GM12878 (cell line): Measurements from ENCODE around the gene FOXP4.

Experiments
- CBFB ChIP-seq: IDR thresholded peaks from 2 replicates; pipeline ENCODE4 v1.6.1; 2016; ENCODE audit warnings: antibody characterized with exemption, low read depth
- CTCF ChIP-seq, 3 experiments: IDR thresholded peaks in 2 of 3; conservative IDR thresholded peaks in 1 of 3; 2 replicates each; pipeline ENCODE4 v1.5.1; 2011; ENCODE audit warnings: low read depth in 3 of 3, low read length in 3 of 3, mild to moderate bottlenecking in 3 of 3, control low read depth in 2 of 3, moderate library complexity in 2 of 3, inconsistent platforms in 1 of 3, mixed read lengths in 1 of 3; ENCODE audit not compliant: control insufficient read depth in 2 of 3, insufficient read depth in 1 of 3; ENCODE audit errors: extremely low read depth in 1 of 3
- EP300 ChIP-seq, 2 experiments: fragments of 150-350 bp in 1 of 2; IDR thresholded peaks; 2 replicates each; pipeline ENCODE4 v1.6.1; 2011 to 2012; ENCODE audit warnings: low read depth in 2 of 2, low read length in 2 of 2, borderline replicate concordance in 1 of 2, improper control_type of control experiment in 1 of 2, inconsistent platforms in 1 of 2; ENCODE audit not compliant: control insufficient read depth in 1 of 2
- ETV6 ChIP-seq, 2 experiments: fragments of 450-650 bp in 1 of 2; IDR thresholded peaks in 1 of 2; conservative IDR thresholded peaks in 1 of 2; 2 replicates each; pipeline ENCODE4 v1.6.1; 2014; ENCODE audit warnings: antibody characterized with exemption in 1 of 2, borderline replicate concordance in 1 of 2, low read depth in 1 of 2, mild to moderate bottlenecking in 1 of 2, moderate library complexity in 1 of 2
- EZH2 ChIP-seq: IDR thresholded peaks from 2 replicates; pipeline ENCODE4 v1.6.1; 2012; ENCODE audit warnings: low read depth, mild to moderate bottlenecking, control low read depth, inconsistent platforms, low read length, borderline replicate concordance; ENCODE audit not compliant: control insufficient read depth
- HDGF ChIP-seq: fragments of 450-650 bp; IDR thresholded peaks from 2 replicates; pipeline ENCODE4 v1.6.1; 2016; ENCODE audit warnings: antibody characterized with exemption
- SIN3A ChIP-seq: IDR thresholded peaks from 2 replicates; pipeline ENCODE4 v1.6.1; 2012; ENCODE audit warnings: low read depth, low read length, improper control_type of control experiment
- SUZ12 ChIP-seq: fragments of 200-600 bp; sonication (generic); IDR thresholded peaks from one replicate; pipeline ENCODE4 v1.6.1; 2018; ENCODE audit warnings: antibody characterized with exemption, mild to moderate bottlenecking; ENCODE audit not compliant: unreplicated experiment
- TF ChIP-seq, protein P1 (sequence below): IDR thresholded peaks from 2 replicates; pipeline ENCODE4 v1.6.1; 2011; ENCODE audit warnings: borderline replicate concordance, low read depth, mild to moderate bottlenecking, moderate library complexity, low read length; ENCODE audit not compliant: insufficient read depth, poor library complexity, severe bottlenecking
- TF ChIP-seq, protein P2 (sequence below): IDR thresholded peaks from 2 replicates; pipeline ENCODE4 v1.6.1; 2012; ENCODE audit warnings: low read depth, low read length, improper control_type of control experiment

DNA sequence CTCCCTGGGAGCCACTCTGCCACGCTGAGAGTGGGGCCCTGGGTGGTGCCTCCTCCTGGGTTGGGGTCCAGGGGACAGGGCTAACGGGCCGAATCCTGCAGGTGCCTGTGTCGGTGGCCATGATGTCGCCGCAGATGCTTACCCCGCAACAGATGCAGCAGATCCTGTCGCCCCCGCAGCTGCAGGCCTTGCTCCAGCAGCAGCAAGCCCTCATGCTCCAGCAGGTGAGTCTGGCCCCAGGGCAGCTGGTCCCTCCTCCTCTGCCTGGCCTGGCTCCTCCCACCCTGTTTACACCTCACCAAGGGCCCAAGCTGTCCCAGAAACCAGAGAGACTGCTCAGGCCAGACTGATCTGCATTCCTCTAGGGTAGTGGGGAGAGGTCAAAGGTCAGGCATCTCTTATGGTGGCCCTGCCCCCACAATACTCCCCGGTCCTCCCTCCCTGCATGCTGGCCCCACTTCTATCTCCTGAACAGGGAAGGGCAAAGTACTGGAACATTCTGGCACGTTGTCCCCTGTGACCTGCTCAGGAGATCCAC, 38.6 kb downstream of the FOXP4 start:
- no peak for TF ChIP-seq EZH2
- TF ChIP-seq, protein P1, sequence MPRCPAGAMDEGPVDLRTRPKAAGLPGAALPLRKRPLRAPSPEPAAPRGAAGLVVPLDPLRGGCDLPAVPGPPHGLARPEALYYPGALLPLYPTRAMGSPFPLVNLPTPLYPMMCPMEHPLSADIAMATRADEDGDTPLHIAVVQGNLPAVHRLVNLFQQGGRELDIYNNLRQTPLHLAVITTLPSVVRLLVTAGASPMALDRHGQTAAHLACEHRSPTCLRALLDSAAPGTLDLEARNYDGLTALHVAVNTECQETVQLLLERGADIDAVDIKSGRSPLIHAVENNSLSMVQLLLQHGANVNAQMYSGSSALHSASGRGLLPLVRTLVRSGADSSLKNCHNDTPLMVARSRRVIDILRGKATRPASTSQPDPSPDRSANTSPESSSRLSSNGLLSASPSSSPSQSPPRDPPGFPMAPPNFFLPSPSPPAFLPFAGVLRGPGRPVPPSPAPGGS, result no peak
- TF ChIP-seq, protein P2, sequence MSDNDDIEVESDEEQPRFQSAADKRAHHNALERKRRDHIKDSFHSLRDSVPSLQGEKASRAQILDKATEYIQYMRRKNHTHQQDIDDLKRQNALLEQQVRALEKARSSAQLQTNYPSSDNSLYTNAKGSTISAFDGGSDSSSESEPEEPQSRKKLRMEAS, result no peak
- TF ChIP-seq EP300 (IDR thresholded peaks at IDR 0.05; ENCODE audit: borderline replicate concordance in 1 of 2, control insufficient read depth in 1 of 2, low read depth in 2 of 2, low read length in 2 of 2), result no peak
- TF ChIP-seq SUZ12, result no peak
- TF ChIP-seq CTCF (IDR thresholded peaks at IDR 0.05 in 2 of 3, conservative IDR thresholded peaks at IDR 0.05 in 1 of 3; ENCODE audit: control insufficient read depth in 2 of 3, extremely low read depth in 1 of 3, insufficient read depth in 1 of 3, low read depth in 3 of 3, low read length in 3 of 3), result no peak
- TF ChIP-seq HDGF, result no peak
- no peak for TF ChIP-seq SIN3A
- TF ChIP-seq ETV6 (conservative IDR thresholded peaks at IDR 0.05 in 1 of 2, IDR thresholded peaks at IDR 0.05 in 1 of 2; ENCODE audit: borderline replicate concordance in 1 of 2, low read depth in 1 of 2), result no peak
- TF ChIP-seq CBFB, result no peak
